Suppressor macrophage (primary cell): ENCODE measurements around the gene KIRREL3.

ENCODE experiments used
- DNase-seq, 4 experiments: peaks; one replicate each; pipeline ENCODE4 v3.0.0-alpha.2; 2020 to 2022

The KIRREL3 gene

GRCh38 chr11:126624506-126624905 lies 376.1 kb downstream of the KIRREL3 start:
- DNase-seq: no peak

GRCh38 chr11:126619516-126619915 lies 381.1 kb downstream of the KIRREL3 start:
- no peak for DNase-seq

DNA sequence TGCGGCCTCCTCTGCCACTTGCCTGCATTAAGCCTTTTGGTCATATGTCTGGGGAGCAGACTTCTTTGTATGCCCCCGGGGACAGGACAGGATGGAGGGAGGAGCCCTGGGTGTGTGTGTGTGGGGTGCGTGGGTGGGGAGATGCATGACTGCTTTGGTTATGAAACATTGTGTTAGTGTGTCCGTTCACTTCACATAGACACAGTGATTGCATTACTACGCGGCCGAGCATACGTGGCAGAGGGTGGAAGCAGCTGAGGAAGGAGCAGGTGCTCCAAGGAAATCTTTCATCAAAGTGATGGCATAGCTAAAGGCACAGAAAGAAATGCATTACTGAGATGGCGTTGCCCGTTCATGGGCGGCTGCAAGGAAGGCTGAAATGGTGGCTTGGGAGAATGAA lies 384.7 kb downstream of the KIRREL3 start:
- DNase-seq: no peak

- no peak for DNase-seq
Observed at GRCh38 chr11:126613272-126613671, 387.3 kb downstream of the KIRREL3 start.

DNA sequence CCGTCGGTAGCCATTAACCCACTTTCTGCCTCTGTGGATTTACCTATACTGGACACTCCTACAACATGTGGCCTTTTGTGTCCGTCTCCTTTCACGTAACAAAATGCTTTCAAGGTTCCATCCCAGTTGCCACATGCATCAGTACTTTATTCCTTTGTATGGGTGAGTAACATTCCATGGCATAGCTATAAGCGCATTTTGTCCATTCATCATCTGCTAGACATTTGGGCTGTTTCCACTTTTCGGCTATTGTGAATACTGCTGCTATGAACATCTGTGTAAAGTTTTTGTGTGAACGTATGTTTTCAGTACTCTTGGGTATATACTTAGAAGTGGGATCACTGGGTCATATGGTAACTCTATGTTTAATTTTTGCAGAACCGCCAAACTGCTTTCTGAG lies 387.9 kb downstream of the KIRREL3 start:
- DNase-seq: no peak

DNA sequence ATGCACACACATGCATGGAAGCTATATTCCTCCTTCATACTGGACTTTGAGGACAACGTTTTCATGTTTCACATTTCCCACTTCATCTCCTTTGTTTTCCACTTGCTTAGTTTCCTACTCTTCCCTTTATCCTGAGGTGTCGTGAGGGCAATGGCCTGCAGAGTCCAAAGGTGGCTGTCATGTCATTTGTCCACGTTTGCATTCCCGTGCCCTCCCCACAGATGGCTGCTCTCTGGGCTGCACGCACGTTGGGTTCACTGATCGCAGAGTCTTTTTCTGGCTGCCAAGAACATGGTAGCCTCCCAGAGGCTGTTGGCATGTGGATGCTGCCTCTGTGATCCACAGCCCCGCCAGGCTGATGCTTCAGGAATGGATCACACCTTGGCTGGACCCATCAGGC lies 389.1 kb downstream of the KIRREL3 start:
- no peak for DNase-seq

DNA sequence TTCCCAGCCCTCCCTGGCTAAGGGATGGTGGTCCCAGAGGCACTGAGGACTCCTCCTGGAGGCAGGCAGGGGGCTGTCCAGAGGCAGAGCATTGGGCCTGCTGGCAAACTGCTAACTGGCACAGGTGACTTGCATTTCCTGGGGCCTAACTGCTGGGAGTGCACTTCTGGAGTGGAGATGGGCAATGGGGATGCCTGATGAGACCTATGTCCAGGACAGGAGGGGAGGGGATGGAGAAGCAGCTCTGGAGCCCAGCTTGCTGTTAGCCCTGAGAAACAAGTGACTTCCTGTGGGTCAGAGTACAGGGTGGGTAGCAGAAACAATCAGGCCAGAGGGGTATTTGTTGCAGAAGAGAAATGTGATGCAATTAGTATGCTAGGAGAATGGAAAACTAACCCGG lies 391.9 kb downstream of the KIRREL3 start:
- no peak for DNase-seq

DNA sequence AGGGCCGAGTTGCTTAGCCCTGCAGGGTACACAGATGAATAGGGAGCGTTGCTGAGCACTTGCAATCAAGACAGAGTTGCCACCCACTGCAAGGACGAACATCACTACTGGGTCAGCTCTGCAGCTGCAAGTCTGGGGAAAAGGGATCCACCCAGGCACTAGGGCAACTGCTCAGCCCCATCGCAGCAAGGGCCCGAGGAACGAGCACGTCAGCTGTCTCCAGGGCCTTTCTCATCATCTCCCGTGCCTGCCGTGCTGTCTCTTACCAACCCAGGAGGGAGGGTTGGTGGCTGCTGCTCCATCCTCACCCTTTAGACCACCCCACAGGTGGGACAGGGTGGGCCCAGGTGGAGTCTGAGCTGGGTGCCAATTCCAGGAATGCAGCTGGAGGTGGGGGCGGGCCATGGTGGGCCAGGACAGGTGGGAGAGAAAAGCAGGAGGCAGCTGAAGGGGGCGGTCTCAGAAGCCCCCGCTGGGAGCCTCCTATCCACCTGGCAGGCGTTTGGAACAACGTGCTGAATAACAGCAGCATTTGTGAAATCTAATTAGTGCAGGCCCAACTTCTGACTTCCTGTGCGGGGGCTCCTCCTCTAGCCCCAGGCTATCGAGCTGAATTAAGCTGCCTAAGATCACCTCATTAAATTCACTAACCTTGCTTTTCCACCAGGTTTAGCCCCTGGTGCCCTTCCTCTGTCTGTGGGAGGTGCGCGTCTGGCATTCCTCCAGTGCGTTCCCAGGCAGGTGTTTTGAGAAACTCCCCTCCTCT lies 392.6 kb downstream of the KIRREL3 start:
- no peak for DNase-seq

DNA sequence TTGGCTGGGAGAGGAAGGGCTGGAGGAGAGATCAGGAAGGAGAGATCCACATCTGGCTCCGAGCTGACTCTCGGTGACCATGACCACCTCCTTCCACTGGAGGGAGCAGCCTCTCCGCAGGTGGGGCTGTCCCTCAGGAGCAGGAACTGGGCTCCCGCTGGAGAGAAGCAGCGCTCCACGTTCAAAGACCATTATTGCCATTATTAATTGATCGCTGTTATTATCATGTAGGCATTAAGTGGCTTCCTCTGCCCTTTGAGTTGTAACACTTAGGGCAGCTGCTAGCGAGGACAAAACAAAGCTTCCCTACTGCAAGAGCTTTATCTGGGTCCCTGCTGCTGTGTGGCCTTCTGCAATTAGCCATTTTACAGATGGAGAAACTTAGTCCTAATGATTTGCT lies 393.2 kb downstream of the KIRREL3 start:
- DNase-seq: peak; percentile 9 to 52 (median 28)

DNA sequence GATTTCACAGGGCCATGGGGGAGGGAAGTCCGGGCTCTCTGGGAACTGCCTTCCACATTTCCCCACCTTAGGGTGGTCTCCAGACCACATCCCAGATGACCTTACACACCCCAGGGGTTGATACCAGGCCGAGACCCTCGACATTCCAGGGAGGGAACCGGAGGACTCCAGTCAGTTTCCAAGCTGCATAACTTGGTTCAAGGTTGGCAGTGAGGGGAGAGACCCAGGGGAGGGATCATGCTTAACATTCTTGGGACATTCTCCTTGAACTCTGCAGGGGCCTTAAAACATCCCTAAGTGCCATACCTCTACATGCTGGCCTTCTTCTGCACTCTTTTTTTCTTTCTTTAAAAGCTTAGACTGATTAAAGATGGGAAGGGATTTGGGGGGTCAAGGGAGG lies 394.1 kb downstream of the KIRREL3 start:
- DNase-seq: no peak

GRCh38 chr11:126604461-126604860 lies 396.1 kb downstream of the KIRREL3 start:
- no peak for DNase-seq

DNA sequence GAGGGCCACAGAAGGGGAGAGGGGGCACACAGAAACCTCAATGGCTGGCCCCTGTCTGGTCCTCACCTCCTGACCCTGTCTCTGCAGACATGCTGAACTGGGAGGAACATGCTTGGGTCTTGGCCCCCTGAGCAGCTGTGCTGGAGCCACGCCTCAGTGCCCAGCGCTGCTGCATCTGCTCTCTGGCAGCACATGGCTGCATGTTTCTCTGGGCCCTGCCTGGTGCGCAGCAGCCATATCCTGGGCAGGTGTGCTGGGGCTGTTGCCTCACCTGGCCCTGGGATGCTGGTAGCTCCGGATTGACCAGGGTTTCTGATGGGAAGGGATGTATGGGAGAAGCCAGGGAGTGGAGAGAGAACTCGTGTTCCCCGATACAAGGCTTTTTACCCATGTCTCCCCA lies 397.1 kb downstream of the KIRREL3 start:
- no peak for DNase-seq

DNA sequence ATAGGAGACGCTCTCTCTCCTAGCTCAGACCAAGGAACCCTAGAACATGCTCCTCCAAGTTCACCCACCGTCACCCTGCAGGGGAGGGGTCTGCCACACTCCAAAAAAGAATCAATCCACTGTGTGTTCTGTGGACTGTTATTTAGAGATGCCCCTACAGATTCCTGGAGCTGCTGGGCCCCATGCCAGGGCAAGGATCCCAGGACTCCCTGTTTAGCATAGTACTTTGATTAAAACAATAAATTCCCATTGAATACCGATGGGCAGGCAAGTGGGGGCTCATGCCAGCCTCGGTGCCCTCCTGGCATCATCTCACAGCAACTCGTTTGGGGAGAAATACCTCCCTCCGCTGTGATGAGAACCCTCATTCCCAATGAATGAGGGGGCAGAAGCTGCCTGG lies 397.6 kb downstream of the KIRREL3 start:
- DNase-seq: no peak

- no peak for DNase-seq
Observed at GRCh38 chr11:126602349-126602940, 398.1 kb downstream of the KIRREL3 start.

- no peak for DNase-seq
Observed at GRCh38 chr11:126601550-126602215, 398.9 kb downstream of the KIRREL3 start.

GRCh38 chr11:126601136-126601535 lies 399.4 kb downstream of the KIRREL3 start:
- DNase-seq: no peak

GRCh38 chr11:126599217-126599897 lies 401.2 kb downstream of the KIRREL3 start:
- no peak for DNase-seq

DNA sequence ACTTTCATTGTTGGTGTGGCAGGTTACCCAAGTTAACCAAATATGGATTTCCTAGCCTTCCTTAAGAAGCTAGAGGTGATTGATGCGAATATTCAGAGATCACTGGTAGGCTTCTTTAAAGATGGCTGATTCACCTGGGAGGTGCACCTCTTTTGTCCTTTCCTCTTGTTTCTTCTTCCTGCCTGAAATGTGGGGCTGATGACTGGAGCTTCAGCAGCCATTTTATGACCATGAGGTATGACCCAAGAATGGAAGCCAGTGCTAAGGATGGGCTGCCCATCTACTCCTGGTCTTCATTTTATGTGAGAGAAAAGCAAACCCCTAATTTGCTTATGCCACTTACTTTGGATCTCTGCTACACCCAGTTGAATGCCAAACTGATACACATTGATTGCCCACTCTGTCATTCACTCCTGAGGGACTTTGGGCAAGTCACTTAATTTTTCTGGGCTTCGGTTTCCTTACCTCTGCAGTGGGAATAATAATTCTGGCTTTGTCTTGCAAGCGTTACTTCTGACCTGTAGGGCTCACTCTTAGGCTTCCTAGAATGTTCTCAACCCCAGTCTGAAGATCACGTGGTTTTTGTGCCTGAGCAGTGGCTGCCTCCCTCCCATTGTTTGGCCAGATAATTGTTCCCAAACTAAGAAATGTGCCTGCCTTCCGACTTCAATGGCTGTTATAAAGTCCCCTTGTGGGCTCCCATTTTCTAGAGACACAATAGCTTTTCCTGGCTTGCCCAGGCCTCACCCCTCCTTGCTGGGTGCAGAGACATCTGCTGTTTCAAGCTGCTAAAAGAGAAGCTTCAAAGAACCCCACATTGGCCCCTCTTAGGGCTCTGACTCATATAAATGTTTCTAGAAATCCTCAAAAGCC lies 402.0 kb downstream of the KIRREL3 start:
- no peak for DNase-seq

- DNase-seq: no peak
Observed at GRCh38 chr11:126597041-126597440, 403.5 kb downstream of the KIRREL3 start.

DNA sequence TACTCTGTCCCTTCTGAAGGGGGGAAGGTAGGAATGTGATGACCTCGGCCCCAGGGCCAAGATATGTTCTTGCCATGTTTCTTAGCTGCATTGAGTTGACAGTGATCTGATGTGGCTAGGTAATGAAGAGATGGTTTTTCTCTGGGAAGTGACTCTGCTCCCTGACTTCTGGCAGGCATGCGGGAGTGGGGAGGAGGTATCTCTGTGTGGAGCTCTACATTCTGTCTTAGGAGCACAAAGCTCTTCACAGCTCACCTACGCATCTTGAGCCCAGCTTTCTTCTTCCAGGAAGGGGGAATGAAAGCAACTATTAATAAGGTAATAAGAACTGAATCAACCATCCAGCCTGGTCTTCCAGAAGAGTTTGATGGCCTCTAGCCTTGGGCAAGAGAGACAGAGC lies 404.1 kb downstream of the KIRREL3 start:
- no peak for DNase-seq

DNA sequence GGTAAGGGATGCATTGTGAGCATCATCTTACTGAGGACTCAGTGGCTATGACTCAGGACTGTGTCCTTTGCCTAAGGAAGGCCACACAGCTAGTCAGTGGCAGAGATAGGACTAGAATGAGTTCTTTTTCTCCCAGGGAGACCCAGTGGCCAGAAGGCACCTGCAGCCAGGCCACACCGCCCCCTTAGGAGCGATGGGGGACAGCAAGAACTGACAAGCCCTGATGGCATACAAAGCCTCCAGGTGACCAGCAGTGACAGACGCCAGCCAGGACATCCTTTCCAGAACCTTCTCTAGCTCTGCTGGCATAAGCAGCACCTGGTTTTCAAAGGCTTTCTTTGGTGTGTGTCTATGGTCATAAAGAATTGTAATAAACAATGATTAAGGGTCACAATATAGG lies 405.0 kb downstream of the KIRREL3 start:
- DNase-seq: no peak

- DNase-seq: no peak
Observed at GRCh38 chr11:126594921-126595367, 405.6 kb downstream of the KIRREL3 start.
